Activated T-helper 1 cell treated with anti-CD3 and anti-CD28 coated beads, Interleukin-2, amount 50 U/mL, for 16 hours (primary cell): ENCODE results near the gene ALPI.
A peak's percentile ranks its signal among the peaks of the same experiment; 100 is the strongest.
"Not testable (repeated sequence)": the region's sequence is repeated elsewhere in the genome, so short reads cannot be mapped to it uniquely, and the experiment has no call there.

Source experiments
- DNase-seq, 2 donors: peaks; one replicate each; pipeline ENCODE4 v3.0.0-alpha.2; 2020; ENCODE audit warnings: low read depth in 1 of 2, low spot score in 1 of 2

The ALPI gene

DNA sequence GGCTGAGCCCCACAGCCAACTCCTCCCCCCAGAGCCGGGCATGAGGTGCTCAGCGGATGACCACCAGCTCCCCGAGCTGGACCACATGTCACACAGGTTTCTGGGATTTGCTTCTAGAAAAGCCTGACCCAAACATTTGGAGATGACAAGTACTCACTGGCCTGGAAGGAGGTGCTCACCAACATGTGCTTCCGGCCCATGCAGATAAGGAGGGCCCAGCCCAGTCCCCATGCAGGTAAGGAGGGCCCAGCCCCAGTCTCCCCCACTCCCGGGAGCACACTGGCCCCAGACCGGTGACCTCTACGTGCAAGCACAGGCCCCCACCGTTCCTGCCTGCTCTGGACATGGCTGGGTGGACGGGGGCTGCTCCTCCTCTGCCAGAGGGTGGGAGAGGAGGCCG is 14.0 kb upstream of the ALPI start:
- DNase-seq, result not testable (repeated sequence)

DNA sequence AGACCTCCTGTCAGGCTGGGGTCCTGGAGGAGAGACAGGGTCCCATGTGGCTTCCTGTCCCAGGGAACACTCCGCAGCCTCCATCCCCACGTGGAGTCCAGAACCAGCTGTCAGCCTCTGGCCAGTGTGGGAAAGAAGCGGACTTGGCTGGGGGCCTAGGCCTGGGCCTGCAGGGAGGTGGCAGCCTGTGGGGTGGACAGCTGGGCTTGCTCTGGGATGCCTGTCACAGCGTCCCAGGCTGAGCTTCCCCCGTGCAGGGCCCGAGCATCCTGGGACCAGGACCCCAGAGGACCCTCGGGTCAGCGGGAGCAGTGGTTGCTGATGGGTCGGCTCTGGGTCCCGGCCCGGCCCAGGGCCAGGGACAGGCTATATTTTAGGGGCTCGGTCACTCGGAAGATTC is 13.5 kb upstream of the ALPI start:
- DNase-seq, result not testable (repeated sequence)

DNA sequence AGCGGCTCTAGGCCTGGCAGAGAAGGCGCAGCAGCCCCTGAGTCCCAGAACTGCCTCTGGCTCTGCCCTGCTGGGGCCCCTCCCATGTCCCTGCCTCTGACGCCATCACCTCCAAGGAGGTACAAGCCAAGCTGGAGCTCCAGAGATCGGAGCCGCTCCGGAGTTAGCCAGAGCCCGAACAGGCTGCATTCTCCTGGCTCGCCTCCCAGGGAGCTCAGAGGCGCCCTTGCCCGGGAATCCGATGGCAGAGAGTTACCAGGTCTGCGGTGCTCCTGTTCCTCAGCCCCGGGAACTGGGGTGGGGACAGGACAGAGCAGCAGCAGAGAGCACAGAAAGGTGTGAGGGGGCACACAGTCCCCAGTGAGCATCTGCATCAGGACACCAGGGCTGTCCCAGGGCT is 12.9 kb upstream of the ALPI start:
- not testable (repeated sequence) for DNase-seq

DNA sequence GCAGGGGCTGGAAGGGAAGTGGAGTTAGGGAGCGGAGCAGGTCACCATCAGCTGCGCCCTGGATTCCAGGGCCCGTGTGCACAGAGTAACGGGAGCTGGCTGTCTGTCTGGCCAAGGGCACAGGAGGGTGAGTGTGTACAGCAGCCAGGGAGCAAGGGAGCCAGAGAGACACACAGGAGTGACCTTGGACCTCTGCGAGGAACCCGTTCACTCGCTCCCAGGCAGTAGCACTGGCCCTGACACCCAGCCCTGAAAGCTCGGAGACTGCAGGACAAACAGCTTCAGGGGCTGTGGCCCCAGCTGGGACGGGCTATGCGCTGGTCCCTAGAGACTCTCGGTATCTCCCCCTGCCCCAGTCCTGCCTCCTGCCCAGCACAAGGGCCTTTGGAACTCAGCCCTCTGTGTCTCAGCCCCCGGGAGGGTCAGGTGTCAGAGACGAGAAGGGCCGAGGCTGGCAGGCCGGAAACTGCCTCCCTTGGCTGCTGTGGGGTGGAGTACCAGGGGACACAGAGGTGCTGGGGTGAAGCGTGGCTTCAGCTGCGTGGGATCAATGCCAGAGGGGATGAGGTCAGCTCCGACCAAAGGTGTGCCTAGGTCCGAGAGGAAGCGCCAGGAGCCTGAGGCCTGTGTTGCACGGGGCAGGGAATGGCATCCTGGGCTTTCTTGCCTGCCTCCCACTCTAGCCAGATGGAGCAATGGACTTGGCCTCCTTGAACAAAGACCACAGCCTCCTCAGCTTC is 12.1 kb upstream of the ALPI start:
- not testable (repeated sequence) for DNase-seq

DNA sequence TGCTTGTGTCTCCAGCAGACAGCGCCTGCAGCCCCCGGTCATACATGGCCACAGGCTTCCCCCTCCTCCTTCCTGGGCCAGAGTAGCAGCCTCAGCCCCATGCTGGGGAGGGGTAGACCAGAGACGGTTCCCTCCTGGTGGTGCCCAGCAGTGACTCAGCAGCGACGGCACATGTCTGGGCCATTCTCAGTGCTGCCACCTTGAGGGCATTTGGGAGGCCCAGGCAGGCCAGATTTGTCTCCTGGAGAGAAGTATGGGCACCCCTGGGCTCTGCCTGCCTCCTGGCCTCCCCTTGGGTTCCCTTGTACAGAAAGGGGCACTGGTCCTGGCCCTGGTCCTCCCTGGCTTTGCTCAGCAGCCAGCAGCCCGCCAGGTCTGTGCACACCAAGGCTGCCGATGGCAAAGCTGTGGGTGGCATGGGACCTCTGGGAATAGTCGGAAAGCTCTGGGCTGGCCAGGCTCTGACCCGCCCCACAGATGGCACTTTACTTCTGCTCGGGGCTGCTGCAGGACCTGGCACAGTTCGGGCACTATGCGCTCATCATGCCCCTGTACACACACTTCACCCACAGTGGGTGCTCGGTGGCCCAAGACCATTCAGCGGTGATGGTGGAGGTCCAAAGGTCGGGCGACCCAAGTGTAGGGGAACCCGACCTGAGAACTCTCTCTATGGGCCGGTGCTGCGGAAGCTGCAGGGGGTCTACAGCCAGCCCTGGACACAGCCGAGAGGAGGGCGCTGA is 11.4 kb upstream of the ALPI start:
- peak in 1 of 2 donors; percentile 39 for DNase-seq

DNA sequence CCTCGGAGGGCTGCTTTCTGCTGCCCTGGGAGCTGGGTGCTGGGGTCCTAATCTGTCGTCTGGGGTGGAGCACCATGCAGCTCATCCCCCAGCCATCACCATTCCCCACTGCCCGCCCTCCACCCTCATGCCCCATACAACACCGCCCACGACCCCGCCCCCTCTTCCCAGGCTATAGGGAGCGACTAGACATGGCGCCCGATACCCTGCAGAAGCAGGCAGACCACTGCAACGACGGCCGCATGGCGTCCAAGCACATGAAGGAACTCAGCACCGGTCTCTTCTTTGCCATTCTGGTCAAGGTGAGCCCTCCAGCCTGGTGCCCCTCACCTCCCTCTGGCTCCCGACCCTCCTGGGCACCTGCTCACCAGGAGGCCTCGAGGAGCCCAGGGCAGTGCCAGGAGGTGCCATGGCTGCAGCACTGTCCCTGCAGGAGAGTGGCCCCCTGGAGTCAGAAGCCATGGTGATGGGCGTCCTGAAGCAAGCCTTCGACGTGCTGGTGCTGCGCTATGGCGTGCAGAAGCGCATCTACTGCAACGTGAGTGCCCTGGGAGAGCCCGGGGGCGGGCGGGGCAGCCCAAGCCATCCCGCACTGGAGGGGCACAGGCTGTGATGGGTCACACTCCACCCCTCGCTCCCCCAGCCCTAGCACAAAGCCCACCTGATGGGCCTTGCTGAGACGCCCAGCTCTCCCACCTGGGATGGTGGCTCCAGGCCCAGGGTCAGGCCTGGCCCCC is 10.6 kb upstream of the ALPI start:
- not testable (repeated sequence) for DNase-seq

DNA sequence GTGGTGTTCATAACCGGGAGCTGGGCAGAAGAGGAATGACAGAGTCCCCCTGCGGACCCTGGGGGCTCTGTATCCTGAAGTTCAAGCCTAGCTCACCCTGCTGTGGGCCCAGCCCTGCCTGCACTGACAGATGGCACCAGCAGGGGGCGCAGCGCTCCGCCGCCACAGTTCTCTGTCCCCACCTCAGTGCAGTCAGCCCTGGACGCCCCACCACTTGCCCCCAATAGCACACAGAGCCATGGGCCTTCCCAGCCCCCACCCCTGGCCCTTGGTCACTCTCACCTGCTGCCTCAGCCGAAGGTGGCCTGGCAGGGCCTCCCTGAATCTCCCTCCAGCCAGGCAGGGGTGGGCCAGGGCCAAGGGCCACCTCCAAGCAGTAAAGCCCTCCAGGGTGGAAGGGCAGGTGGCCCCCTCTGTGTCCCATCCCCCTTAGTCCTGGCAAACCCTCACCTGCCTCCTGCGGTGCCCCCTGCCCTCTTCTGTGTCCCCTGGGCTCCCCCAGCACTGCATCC is 9.6 kb upstream of the ALPI start:
- not testable (repeated sequence) for DNase-seq

DNA sequence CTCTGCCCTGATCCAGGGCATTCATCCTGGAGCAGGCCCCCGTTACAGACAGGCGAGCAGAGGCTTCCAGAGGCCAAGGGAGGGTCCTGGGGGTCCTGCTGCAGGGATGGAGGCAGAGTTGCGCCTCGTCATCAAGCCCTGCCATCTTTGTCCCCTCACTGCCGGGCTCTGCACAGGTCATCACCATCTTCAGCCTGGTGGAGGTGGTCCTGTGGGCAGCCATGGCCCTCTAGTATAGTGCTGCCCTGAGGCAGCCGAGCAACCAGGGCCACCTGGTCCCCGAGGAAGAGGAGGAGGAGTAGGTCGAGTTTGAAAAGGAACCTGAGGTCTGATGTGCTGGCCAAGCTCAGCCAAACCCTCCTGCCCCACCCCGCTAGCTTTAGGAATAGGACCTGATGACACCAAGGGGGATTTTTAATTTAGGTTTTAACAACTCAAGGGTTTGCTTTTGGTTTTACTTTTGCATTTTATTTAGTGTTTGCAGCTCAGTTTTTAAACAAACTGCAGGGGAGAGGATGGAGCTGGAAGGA is 8.8 kb upstream of the ALPI start:
- DNase-seq, result no peak

DNA sequence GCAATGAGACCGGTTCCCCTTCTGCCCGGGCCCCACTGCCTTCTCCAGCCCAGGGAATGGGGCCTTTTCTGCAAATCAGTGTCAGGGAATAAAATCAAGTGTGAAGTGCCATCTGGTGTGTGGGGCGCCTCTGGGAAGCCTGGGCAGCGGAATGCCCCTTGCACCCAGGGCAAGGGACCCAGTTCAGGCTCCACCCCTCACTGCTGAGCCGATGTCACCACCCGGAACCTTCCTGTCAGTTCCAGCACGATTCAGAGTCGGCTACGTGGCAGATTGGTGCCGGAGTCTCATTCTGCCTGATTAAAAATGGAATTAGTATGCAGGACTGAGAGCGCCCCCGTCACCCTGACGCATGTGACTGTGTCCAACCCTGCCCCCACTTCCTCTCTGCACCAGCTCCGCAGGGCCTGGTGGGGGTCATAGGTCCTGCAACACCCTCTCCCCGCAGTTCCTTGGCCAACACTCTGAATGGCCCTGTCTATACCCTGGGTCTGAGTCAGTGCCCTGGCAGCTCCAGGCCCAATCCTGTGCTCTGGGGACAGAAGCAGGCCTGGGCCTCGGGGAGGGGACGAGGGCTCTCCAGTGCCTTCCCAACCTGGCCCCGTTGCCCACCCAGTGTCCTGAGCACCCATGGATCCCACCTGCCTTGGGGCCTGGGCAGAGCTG is 8.2 kb upstream of the ALPI start:
- DNase-seq, result no peak

DNA sequence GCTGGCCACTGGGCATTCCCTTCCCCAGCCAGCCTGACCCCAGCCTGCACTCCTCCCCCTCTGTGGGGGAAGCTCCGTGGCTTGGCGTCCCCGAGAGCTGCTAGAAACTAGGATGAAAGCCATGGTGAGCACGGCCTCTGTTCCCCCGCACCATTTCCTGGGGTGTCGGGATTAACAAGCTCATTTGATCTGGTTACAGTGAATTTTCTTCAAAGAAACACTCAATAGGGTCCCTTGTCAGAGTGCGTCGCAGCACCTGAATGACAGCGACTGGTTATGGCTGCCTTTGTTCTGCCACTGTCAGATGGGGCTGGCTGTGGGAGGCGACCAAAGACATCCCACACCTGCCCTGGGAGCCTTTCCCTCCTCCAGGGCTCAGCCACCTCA is 7.7 kb upstream of the ALPI start:
- DNase-seq, result no peak

DNA sequence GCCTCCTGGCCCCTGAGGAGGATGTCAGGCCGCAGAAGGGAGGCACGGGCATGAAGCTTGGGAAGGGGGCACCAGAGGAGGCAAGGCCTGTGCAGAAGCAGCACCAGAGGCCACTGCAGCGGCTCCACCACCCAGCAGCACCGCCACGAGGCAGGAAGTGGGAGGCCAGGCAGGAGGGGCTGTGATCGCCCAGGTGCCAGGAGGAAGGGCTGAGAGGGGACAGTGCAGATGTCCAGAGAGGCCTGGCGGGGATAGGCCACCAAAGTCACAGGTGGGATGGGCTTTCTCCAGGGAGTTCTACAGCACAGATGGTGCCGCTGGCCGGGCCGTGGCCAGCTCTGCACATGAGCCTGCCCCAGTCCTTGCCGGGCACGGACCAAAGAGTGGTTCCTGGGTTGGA is 6.0 kb upstream of the ALPI start:
- DNase-seq, result no peak

DNA sequence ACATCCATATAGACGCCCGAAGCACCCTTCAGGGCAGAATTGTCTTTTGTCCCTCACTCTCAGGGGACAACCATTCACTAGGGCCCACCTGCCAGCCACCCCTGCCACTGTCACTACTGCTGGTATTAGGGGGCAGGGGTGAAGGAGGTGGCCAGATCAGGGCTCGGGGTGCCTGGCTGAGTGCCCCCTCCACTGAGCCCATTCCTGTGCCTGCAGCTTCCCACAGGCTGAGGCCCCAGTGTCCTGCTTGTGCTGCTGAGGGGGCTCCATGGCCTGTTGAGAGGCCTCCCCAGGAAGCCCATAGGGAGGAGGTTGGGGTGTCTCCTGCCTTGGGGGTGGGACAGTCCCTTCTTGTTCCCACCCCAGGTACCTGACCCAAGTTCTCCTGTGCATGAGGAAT is 4.3 kb upstream of the ALPI start:
- DNase-seq, result not testable (repeated sequence)

DNA sequence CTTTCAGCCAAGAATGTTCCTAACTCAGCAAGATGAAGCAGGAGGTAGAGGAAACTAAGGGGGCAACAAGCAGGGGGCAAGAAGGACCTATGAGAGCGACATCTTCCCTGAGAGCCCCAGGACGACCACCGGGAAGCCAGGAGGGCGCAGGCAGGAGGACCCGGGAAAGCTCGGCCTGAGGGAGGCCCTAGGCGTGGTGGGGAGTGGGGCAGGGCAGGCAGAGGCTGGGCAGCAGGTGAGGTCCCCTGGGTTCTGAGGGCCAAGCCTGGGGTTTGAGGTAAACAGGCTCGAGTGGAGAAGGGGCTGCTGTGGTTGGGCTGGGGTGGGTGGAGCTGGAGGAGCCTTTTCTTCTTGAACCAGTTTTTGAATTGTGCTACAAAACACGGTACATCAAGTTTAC is 1.3 kb upstream of the ALPI start:
- DNase-seq, result no peak

DNA sequence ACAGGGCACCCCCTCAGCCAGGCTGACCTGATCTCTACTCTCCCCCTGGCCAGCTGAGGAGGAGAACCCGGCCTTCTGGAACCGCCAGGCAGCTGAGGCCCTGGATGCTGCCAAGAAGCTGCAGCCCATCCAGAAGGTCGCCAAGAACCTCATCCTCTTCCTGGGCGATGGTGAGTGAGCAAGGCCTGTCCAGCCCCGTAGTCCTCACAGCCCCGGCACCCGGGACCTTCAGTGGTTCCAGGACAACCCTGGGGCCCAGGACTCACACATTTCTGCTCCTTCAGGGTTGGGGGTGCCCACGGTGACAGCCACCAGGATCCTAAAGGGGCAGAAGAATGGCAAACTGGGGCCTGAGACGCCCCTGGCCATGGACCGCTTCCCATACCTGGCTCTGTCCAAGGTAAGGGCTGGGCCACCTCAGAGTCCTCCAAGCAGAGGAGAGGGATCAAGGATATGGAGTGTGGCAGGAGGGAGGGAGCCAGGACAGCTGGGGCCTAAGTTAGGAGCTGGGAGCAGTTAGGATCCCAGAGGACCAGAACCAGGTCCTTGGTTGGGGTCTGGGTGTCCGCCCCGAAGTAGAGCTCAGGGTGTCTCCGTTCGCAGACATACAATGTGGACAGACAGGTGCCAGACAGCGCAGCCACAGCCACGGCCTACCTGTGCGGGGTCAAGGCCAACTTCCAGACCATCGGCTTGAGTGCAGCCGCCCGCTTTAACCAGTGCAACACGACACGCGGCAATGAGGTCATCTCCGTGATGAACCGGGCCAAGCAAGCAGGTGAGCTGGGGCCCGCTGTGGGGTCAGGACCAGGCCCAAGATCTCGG is 555 bp downstream of the ALPI start:
- DNase-seq, result no peak

DNA sequence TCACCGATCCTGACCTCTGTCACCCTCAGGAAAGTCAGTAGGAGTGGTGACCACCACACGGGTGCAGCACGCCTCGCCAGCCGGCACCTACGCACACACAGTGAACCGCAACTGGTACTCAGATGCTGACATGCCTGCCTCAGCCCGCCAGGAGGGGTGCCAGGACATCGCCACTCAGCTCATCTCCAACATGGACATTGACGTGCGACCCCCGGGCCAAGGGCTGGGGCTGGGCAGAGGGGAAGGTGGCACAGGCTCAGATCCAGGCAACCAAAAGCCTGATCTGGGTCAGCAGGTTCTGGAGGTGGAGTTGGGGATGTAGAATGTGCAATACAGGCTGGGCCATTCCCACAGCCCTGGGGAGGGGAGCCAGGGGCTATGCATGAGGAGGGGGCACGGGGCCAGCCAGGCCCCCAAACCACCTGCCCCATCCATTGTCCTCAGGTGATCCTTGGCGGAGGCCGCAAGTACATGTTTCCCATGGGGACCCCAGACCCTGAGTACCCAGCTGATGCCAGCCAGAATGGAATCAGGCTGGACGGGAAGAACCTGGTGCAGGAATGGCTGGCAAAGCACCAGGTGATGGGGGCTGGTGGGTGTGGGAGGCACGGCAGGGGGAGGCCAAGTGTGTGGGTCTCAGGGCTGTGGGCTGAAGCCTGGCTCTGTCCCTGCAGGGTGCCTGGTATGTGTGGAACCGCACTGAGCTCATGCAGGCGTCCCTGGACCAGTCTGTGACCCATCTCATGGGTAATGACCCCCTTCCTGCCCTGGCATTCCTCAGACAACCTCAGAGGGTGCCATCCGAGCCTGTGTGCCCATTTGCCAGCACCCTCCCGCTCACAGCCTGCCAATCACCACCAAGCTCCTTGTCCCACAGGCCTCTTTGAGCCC is 1.4 kb downstream of the ALPI start:
- no peak for DNase-seq

DNA sequence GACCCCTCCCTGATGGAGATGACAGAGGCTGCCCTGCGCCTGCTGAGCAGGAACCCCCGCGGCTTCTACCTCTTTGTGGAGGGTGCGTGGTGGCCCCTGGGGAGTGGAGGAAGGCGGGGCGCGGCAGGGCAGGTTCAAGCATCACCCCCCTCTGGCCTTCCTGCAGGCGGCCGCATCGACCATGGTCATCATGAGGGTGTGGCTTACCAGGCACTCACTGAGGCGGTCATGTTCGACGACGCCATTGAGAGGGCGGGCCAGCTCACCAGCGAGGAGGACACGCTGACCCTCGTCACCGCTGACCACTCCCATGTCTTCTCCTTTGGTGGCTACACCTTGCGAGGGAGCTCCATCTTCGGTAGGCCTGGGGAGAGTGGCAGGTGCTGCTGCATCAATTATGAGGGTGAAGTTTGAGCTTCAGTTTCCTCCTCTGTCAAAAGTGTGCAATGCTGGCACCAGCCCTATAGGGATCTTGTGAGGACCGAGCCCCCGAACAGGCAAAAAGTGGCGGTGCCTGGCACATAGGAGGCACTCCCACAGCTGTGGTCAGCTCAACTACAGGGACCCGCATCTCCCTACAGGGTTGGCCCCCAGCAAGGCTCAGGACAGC is 2.2 kb downstream of the ALPI start:
- no peak for DNase-seq

DNA sequence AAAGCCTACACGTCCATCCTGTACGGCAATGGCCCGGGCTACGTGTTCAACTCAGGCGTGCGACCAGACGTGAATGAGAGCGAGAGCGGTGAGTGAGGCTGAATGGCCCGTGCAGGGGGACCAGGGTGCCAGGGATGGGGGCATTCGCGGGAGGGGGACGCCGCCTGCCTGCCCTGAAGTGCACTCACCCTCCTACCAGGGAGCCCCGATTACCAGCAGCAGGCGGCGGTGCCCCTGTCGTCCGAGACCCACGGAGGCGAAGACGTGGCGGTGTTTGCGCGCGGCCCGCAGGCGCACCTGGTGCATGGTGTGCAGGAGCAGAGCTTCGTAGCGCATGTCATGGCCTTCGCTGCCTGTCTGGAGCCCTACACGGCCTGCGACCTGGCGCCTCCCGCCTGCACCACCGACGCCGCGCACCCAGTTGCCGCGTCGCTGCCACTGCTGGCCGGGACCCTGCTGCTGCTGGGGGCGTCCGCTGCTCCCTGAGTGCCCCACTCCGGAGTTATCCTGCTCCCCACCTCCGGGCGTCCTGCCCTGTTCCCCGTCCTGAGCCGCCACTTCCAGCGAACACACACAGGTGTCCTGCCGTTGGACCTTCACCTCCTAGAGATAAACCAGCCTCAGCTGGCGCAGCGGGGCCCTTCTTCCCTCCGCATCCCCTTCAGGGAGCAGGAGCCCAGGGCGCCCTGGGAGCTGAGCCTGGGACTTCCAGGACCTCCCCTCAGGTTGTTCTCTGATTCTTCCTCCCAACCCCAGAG is 2.9 kb downstream of the ALPI start:
- no peak for DNase-seq

DNA sequence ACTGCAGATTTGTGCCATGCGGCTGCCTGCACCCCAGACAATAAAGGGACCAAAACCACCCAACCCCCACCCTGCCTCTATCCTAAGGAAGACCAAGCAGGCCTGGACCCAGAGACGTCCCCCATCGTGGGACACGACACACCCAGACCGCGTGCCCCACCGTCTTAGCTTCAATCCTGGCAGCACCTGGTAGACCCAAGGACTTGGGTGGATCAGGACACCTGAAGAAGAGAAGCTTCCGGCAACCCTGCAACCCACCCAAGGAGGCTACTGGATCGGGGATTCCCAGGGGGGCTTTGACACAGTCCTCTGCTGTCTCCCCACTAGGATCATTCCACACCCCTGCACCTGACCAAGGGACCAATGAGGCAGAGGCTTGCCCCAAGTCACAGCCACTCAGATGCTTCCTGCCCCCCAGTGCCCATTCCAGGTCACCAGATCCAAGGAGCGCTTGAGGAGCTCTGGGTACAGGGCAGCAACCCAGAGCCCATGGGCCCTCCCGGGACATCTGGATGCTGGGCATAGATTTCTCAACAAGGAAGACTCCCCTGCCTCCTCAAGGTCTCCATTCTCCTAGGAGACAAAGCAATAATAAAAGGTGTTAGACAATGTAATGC is 3.6 kb downstream of the ALPI start:
- no peak for DNase-seq
